GM21717 (cell line): ENCODE results near the gene GPC5.

Source experiments
- ATAC-seq: cut with Tn5 transposase; IDR thresholded peaks from one replicate; pipeline ENCODE4 v1.9.1; 2021; ENCODE audit warnings: mild to moderate bottlenecking, moderate library complexity; ENCODE audit not compliant: unreplicated experiment

The GPC5 gene

GRCh38 chr13:92122186-92122853, 723.9 kb downstream of the GPC5 start:
- no peak for ATAC-seq

GRCh38 chr13:92126399-92126798, 728.0 kb downstream of the GPC5 start:
- no peak for ATAC-seq

- ATAC-seq: no peak
These were observed 737.1 kb downstream of the GPC5 start for GRCh38 chr13:92135509-92135908.

GRCh38 chr13:92136449-92137155, 738.2 kb downstream of the GPC5 start:
- ATAC-seq: no peak

GRCh38 chr13:92137520-92137919, 739.1 kb downstream of the GPC5 start:
- no peak for ATAC-seq

- ATAC-seq: no peak
These were observed 745.3 kb downstream of the GPC5 start for GRCh38 chr13:92143766-92144165.

- no peak for ATAC-seq
These were observed 752.2 kb downstream of the GPC5 start for GRCh38 chr13:92150606-92151005.

GRCh38 chr13:92158346-92158745, 759.9 kb downstream of the GPC5 start:
- no peak for ATAC-seq

GRCh38 chr13:92164822-92165221, 766.4 kb downstream of the GPC5 start:
- ATAC-seq: no peak

GRCh38 chr13:92172191-92172590, 773.8 kb downstream of the GPC5 start:
- no peak for ATAC-seq

GRCh38 chr13:92173254-92173653, 774.8 kb downstream of the GPC5 start:
- no peak for ATAC-seq

- ATAC-seq: peak; percentile 80
These were observed 776.9 kb downstream of the GPC5 start for GRCh38 chr13:92175330-92175729.

GRCh38 chr13:92177966-92178365, 779.5 kb downstream of the GPC5 start:
- ATAC-seq: no peak

GRCh38 chr13:92179223-92179622, 780.8 kb downstream of the GPC5 start:
- no peak for ATAC-seq

- peak; percentile 80 for ATAC-seq
These were observed 789.1 kb downstream of the GPC5 start for GRCh38 chr13:92187378-92187989.

GRCh38 chr13:92188574-92188973, 790.2 kb downstream of the GPC5 start:
- no peak for ATAC-seq

GRCh38 chr13:92196591-92197256, 798.3 kb downstream of the GPC5 start:
- no peak for ATAC-seq

- no peak for ATAC-seq
These were observed 799.2 kb downstream of the GPC5 start for GRCh38 chr13:92197669-92198068.

GRCh38 chr13:92218615-92219014, 820.2 kb downstream of the GPC5 start:
- ATAC-seq: no peak

GRCh38 chr13:92221916-92222315, 823.5 kb downstream of the GPC5 start:
- no peak for ATAC-seq

GRCh38 chr13:92224052-92224821, 825.8 kb downstream of the GPC5 start:
- no peak for ATAC-seq
